HepG2 (cell line): ENCODE results near the gene SLC9A8.

Source experiments
- MEIS2 ChIP-seq: sonication (generic); formaldehyde crosslinking; IDR thresholded peaks from 2 replicates; pipeline ENCODE4 v1.9.0; 2021; ENCODE audit warnings: mild to moderate bottlenecking, missing genetic modification reagents
- NR2F2 ChIP-seq: IDR thresholded peaks from 2 replicates; pipeline ENCODE4 v1.6.1; 2012; ENCODE audit warnings: low read depth, inconsistent platforms, borderline replicate concordance
- POLR2A ChIP-seq, 2 experiments: IDR thresholded peaks; 2 replicates each; pipeline ENCODE4 v1.6.1; 2011; ENCODE audit warnings: low read depth in 2 of 2, low read length in 2 of 2, mild to moderate bottlenecking in 1 of 2, moderate library complexity in 1 of 2; ENCODE audit not compliant: insufficient read depth in 1 of 2
- SRSF4 ChIP-seq: fragments of 200-400 bp; formaldehyde crosslinking; IDR thresholded peaks from one replicate; pipeline ENCODE4 v1.6.1; 2018; ENCODE audit warnings: mild to moderate bottlenecking, low read depth, low read length, moderate library complexity; ENCODE audit not compliant: poor library complexity, severe bottlenecking
- TBP ChIP-seq: sonication (generic); formaldehyde crosslinking; IDR thresholded peaks from 2 replicates; pipeline ENCODE4 v1.5.0; 2020; ENCODE audit warnings: missing genetic modification reagents
- TCF12 ChIP-seq, 2 experiments: fragments of 450-650 bp in 1 of 2; sonication (generic) in 1 of 2; formaldehyde crosslinking in 1 of 2; IDR thresholded peaks; 2 replicates each; pipeline versions ENCODE4 v1.6.1 to v1.8.0; 2017 to 2022; ENCODE audit warnings: antibody characterized with exemption in 1 of 2, mild to moderate bottlenecking in 1 of 2, missing genetic modification reagents in 1 of 2, moderate library complexity in 1 of 2
- TRIM24 ChIP-seq: sonication (generic); formaldehyde crosslinking; IDR thresholded peaks from 2 replicates; pipeline ENCODE4 v1.8.0; 2022; ENCODE audit warnings: mild to moderate bottlenecking, missing genetic modification reagents
- YY1 ChIP-seq: IDR thresholded peaks from 2 replicates; pipeline ENCODE4 v1.6.1; 2011; ENCODE audit warnings: low read length, low read depth, moderate library complexity, mild to moderate bottlenecking; ENCODE audit not compliant: insufficient read depth, insufficient replicate concordance
- ZFP37 ChIP-seq: sonication (generic); formaldehyde crosslinking; IDR thresholded peaks from 2 replicates; pipeline ENCODE4 v1.4.0; 2020; ENCODE audit warnings: missing genetic modification reagents, borderline replicate concordance
- TF ChIP-seq, protein P1 (sequence below): sonication (generic); formaldehyde crosslinking; IDR thresholded peaks from 2 replicates; pipeline ENCODE4 v1.4.0; 2020; ENCODE audit warnings: missing genetic modification reagents

DNA sequence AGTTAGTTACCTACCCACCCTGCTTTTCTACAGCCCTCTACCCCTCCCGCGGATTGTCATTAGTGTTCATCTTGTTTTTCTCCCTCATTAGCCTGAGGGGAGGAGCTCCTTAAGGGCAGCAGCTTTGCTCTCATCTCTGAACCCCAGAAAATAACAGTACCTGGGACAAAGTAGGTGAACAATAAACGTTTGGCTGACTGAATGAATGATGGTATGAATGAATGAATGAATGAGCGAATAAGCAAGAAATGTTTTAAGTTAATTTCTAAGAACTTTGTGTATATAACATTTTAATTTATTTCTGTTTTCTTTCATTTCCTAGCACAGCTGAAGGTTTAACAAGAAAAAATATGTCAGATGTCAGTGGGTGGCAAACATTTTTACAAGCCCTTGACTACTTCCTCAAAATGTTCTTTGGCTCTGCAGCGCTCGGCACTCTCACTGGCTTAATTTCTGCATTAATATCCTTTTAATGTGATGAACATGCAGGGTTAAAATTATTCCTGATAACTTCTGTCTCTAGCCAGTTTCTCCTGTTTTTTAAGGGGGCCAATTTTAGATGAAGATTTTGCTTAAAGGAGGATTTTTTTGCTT lies 50.1 kb downstream of the SLC9A8 start:
- no peak for TF ChIP-seq YY1
- TF ChIP-seq POLR2A (IDR thresholded peaks at IDR 0.05; ENCODE audit: insufficient read depth in 1 of 2, low read depth in 2 of 2, low read length in 2 of 2): no peak
- no peak for TF ChIP-seq NR2F2
- TF ChIP-seq TBP (CRISPR knock-in tag): no peak
- TF ChIP-seq SRSF4: no peak
- no peak for TF ChIP-seq ZFP37 (CRISPR knock-in tag)
- TF ChIP-seq TRIM24: no peak
- no peak for TF ChIP-seq MEIS2 (CRISPR knock-in tag)
- no peak for TF ChIP-seq TCF12 (IDR thresholded peaks at IDR 0.05)
- no peak for TF ChIP-seq TCF12 (CRISPR knock-in tag; IDR thresholded peaks at IDR 0.05)
- TF ChIP-seq, protein P1, sequence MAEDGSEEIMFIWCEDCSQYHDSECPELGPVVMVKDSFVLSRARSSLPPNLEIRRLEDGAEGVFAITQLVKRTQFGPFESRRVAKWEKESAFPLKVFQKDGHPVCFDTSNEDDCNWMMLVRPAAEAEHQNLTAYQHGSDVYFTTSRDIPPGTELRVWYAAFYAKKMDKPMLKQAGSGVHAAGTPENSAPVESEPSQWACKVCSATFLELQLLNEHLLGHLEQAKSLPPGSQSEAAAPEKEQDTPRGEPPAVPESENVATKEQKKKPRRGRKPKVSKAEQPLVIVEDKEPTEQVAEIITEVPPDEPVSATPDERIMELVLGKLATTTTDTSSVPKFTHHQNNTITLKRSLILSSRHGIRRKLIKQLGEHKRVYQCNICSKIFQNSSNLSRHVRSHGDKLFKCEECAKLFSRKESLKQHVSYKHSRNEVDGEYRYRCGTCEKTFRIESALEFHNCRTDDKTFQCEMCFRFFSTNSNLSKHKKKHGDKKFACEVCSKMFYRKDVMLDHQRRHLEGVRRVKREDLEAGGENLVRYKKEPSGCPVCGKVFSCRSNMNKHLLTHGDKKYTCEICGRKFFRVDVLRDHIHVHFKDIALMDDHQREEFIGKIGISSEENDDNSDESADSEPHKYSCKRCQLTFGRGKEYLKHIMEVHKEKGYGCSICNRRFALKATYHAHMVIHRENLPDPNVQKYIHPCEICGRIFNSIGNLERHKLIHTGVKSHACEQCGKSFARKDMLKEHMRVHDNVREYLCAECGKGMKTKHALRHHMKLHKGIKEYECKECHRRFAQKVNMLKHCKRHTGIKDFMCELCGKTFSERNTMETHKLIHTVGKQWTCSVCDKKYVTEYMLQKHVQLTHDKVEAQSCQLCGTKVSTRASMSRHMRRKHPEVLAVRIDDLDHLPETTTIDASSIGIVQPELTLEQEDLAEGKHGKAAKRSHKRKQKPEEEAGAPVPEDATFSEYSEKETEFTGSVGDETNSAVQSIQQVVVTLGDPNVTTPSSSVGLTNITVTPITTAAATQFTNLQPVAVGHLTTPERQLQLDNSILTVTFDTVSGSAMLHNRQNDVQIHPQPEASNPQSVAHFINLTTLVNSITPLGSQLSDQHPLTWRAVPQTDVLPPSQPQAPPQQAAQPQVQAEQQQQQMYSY (CRISPR knock-in tag): no peak
